ENCODE data around the gene MMAB. TPM values are rescaled to one million over a fixed set of nuclear protein-coding genes. Genes with fewer than 3 reads are reported as not detected.

MMAB gene
- total RNA-seq, 1 donor from 2014 or later, result 48.1 TPM

- Histone ChIP-seq H3K36me3 (ENCODE audit: control insufficient read depth, insufficient read depth, low read length) (no peaks in the 10 kb centered on the region), H3K4me3 (ENCODE audit: low read depth, low read length) (no peak overlapping the region), H3K27me3 (ENCODE audit: control insufficient read depth, insufficient read depth, low read length) (no peaks in the 10 kb centered on the region)
- TF ChIP-seq CTCF (IDR thresholded peaks at IDR 0.05; ENCODE audit: insufficient read depth, low read length, poor library complexity, severe bottlenecking), result no peak
- DNase-seq (ENCODE audit: low read depth), result no peak
Observed at GRCh38 chr12:109533487-109533740, 39.9 kb downstream of the MMAB start.

- H3K27me3 ChIP-seq (ENCODE audit: control insufficient read depth, insufficient read depth, low read length), result no peaks in the 10 kb centered on the region
- no peaks in the 10 kb centered on the region for H3K36me3 ChIP-seq (ENCODE audit: control insufficient read depth, insufficient read depth, low read length)
- H3K4me3 ChIP-seq (ENCODE audit: low read depth, low read length), result no peak overlapping the region
- DNase-seq (ENCODE audit: low read depth), result no peak
- TF ChIP-seq CTCF (IDR thresholded peaks at IDR 0.05; ENCODE audit: insufficient read depth, low read length, poor library complexity, severe bottlenecking), result no peak
Observed at GRCh38 chr12:109532721-109533486, 40.4 kb downstream of the MMAB start.

- TF ChIP-seq CTCF (IDR thresholded peaks at IDR 0.05; ENCODE audit: insufficient read depth, low read length, poor library complexity, severe bottlenecking), result no peak
- H3K36me3 ChIP-seq (ENCODE audit: control insufficient read depth, insufficient read depth, low read length), result no peaks in the 10 kb centered on the region
Observed at GRCh38 chr12:109531411-109531810, 41.9 kb downstream of the MMAB start.

GRCh38 chr12:109529691-109530640, 43.3 kb downstream of the MMAB start:
- Histone ChIP-seq H3K27me3 (ENCODE audit: control insufficient read depth, insufficient read depth, low read length) (no peaks in the 10 kb centered on the region), H3K4me3 (ENCODE audit: low read depth, low read length) (no peak overlapping the region), H3K36me3 (ENCODE audit: control insufficient read depth, insufficient read depth, low read length) (no peaks in the 10 kb centered on the region)
- no peak for TF ChIP-seq CTCF (IDR thresholded peaks at IDR 0.05; ENCODE audit: insufficient read depth, low read length, poor library complexity, severe bottlenecking)
- no peak for DNase-seq (ENCODE audit: low read depth)

More at GRCh38 chr12:109531411-109531810, 41.9 kb downstream of the MMAB start:
- DNase-seq (ENCODE audit: low read depth), result no peak
- Histone ChIP-seq H3K27me3 (ENCODE audit: control insufficient read depth, insufficient read depth, low read length) (no peaks in the 10 kb centered on the region), H3K4me3 (ENCODE audit: low read depth, low read length) (no peak overlapping the region)

GRCh38 chr12:109527489-109528123, 45.7 kb downstream of the MMAB start:
- TF ChIP-seq CTCF (IDR thresholded peaks at IDR 0.05; ENCODE audit: insufficient read depth, low read length, poor library complexity, severe bottlenecking), result no peak
- DNase-seq (ENCODE audit: low read depth), result no peak
- Histone ChIP-seq H3K36me3 (ENCODE audit: control insufficient read depth, insufficient read depth, low read length) (no peaks in the 10 kb centered on the region), H3K4me3 (ENCODE audit: low read depth, low read length) (no peak overlapping the region), H3K27me3 (ENCODE audit: control insufficient read depth, insufficient read depth, low read length) (no peaks in the 10 kb centered on the region)

Data from kidney epithelial cell (primary cell).